ENCODE measurements around the gene FAM114A2. TPM values are rescaled to one million over a fixed set of nuclear protein-coding genes. Genes with fewer than 3 reads are reported as not detected.
A peak's percentile ranks its signal among the peaks of the same experiment; 100 is the strongest.

FAM114A2 gene
- total and polyA plus RNA-seq, 8 donors = 33.4 to 37.7 (median 35.3) TPM

DNA sequence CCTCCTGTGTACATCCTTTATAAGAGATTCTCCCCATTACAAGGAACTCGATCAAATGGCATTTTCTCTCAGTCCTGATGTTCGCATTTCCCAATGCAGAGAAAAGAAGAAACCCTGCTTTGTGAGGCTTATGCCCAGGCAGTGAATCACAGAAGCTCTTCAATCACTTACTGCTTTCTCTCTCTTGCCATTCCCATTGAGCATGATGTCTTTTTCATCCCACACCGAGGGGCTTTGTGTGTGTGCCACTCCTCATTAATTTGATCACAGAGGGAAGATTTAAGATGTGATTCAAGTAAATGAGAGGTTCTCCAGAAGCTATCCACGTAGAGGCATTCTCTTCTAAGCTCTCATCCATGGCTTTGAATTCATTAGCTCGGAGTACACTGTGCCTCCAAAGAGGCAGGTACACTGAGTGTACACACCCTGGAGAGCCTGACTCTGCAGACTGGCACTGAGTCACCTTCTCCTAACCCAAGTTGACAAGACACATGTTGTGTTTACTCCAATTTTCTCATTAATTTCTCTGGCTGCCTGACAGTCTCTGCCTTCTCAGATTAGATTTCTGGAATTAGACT is 45.4 kb upstream of the FAM114A2 start:
- no peaks in the 10 kb centered on the region for H3K9me3 ChIP-seq
- H3K4me3 ChIP-seq = no peak overlapping the region
- H3K27ac ChIP-seq = no peak overlapping the region
- no peaks in the 10 kb centered on the region for H3K36me3 ChIP-seq
- TF ChIP-seq, protein P1, sequence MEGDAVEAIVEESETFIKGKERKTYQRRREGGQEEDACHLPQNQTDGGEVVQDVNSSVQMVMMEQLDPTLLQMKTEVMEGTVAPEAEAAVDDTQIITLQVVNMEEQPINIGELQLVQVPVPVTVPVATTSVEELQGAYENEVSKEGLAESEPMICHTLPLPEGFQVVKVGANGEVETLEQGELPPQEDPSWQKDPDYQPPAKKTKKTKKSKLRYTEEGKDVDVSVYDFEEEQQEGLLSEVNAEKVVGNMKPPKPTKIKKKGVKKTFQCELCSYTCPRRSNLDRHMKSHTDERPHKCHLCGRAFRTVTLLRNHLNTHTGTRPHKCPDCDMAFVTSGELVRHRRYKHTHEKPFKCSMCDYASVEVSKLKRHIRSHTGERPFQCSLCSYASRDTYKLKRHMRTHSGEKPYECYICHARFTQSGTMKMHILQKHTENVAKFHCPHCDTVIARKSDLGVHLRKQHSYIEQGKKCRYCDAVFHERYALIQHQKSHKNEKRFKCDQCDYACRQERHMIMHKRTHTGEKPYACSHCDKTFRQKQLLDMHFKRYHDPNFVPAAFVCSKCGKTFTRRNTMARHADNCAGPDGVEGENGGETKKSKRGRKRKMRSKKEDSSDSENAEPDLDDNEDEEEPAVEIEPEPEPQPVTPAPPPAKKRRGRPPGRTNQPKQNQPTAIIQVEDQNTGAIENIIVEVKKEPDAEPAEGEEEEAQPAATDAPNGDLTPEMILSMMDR (IDR thresholded peaks at IDR 0.05) = no peak
- H3K4me1 ChIP-seq = no peaks in the 10 kb centered on the region
- DNase-seq = no peak
- ATAC-seq = no peak
- intact Hi-C loops (cut with DNase I) = no loop called here
- no peaks in the 10 kb centered on the region for H3K27me3 ChIP-seq

DNA sequence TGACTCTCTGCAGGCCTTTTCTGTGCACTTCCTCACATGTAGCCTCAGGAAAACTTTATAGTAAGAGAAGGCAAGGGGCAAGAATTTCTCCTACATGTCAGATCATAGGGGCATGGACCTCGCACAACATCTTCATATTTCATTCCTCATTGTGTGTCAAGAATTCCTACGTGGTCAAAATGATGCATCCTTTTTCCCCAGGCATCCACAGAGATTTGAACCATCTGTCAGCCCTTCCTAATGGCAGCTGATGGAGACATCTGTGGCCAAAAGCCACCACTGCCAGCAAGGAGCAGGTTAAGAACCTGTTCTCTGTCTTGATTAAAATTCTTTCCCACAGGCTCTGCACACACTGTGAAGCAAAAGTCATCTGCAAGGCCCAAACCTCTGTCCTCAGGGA is 42.5 kb upstream of the FAM114A2 start:
- TF ChIP-seq, protein P1 (IDR thresholded peaks at IDR 0.05) = no peak
- no peak overlapping the region for H3K4me3 ChIP-seq
- peaks cover 5 to 16% of the 10 kb centered on the region in 2 donors for H3K4me1 ChIP-seq
- H3K9me3 ChIP-seq = no peaks in the 10 kb centered on the region
- H3K27me3 ChIP-seq = no peaks in the 10 kb centered on the region
- DNase-seq (no peak), ATAC-seq (no peak)
- no peaks in the 10 kb centered on the region for H3K36me3 ChIP-seq
- intact Hi-C loops (cut with DNase I) = no loop called here
- H3K27ac ChIP-seq = no peak overlapping the region

DNA sequence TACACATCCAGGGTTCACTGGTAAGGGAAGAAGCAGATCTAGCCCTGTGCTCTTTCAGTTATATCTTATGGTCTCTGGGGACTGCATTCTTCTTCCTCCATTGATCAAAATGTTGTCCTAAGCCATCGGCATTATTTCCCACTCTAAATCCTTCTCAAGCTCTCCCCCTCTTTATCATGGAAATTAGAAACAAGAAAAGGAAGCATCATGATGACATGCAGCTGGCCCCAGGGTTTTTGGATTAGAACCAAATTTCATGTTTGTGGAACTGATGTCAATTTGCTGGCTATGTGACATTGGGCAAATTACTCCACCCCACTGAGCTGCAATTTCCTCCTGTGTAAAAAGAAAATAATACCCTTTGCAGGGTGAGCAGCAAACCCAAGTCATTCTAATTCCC is 39.6 kb upstream of the FAM114A2 start:
- peak in 2 of 4 donors; percentile 8 to 21 for DNase-seq
- Histone ChIP-seq H3K4me3 (no peak overlapping the region), H3K27me3 (no peaks in the 10 kb centered on the region), H3K36me3 (no peaks in the 10 kb centered on the region), H3K27ac (no peak overlapping the region), H3K4me1 (peaks cover 5 to 23% of the 10 kb centered on the region in 2 donors), H3K9me3 (no peaks in the 10 kb centered on the region)
- TF ChIP-seq, protein P1 (IDR thresholded peaks at IDR 0.05) = no peak
- intact Hi-C loops (cut with DNase I) = no loop called here
- ATAC-seq = no peak

DNA sequence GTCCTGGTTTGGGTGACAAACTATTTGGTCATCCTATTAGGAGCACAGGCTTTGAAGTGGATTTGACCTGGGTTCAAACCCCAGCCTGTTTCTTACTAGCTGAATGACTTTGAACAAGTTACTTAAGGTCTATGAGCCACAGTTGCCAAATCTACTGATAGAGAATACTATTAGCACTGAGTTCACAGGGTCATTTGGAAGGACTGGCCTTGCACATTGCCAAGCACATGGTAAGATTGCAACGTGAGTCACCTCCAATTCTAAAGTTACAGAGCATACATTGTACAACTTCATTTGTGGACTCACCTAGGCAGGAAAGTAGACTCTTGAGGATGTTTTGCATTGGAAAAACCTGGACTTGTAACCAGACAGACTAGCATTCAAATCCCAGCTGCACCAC is 39.0 kb upstream of the FAM114A2 start:
- TF ChIP-seq, protein P1 (IDR thresholded peaks at IDR 0.05) = no peak
- H3K27ac ChIP-seq = no peak overlapping the region
- H3K4me1 ChIP-seq = peaks cover 5 to 23% of the 10 kb centered on the region in 2 donors
- no peaks in the 10 kb centered on the region for H3K27me3 ChIP-seq
- peak; percentile 90 for ATAC-seq
- H3K36me3 ChIP-seq = no peaks in the 10 kb centered on the region
- H3K9me3 ChIP-seq = no peaks in the 10 kb centered on the region
- no peak for DNase-seq
- intact Hi-C loops (cut with DNase I) = no loop called here
- H3K4me3 ChIP-seq = no peak overlapping the region

DNA sequence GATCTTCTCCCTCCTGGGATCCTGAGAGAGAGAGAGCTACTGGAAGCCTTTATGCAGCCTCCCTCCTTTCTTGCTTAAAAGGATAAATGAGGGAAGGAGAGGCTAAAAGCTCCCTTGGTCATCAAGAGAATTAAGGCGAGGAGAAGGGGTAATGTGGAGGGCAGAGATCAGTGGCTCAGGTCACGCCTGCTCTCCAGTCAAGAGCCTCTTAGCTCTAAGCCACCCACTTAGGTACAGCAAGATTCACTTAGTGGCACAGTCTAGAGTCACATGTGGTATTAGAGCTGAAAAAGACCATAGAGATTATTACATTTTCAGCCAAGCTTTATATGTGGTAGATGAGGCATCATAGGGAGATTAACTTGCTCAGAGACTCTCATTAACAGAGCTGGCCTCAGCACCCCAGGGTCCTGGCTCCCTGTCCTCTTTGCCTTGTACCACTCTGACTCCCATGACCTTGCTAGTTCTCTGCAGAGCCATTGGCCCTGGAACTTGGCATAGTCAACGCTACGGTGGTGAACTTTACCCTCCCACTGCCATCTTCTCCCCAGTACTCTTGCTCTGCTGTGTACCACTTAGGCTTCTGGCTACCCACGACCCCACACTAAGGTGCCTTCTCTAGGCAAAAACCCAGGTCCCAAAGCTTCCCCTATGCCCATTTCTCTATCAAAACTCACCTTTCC is 37.7 kb upstream of the FAM114A2 start:
- TF ChIP-seq, protein P1 (IDR thresholded peaks at IDR 0.05) = no peak
- no peak for DNase-seq
- intact Hi-C loops (cut with DNase I) = no loop called here
- Histone ChIP-seq H3K27ac (no peak overlapping the region), H3K36me3 (no peaks in the 10 kb centered on the region), H3K9me3 (no peaks in the 10 kb centered on the region), H3K4me3 (no peak overlapping the region), H3K27me3 (no peaks in the 10 kb centered on the region), H3K4me1 (peaks cover 5 to 23% of the 10 kb centered on the region in 2 donors)
- ATAC-seq = peak; percentile 73
